ENCODE results near the gene CBX3. TPM values are rescaled to one million over a fixed set of nuclear protein-coding genes. Genes with fewer than 3 reads are reported as not detected.

The CBX3 gene
- total and polyA plus RNA-seq, 2 of the 13 experiments (the other 11 are each of a cell fraction or from before 2014, with no cell fraction given): 53.9 to 249 TPM

DNA sequence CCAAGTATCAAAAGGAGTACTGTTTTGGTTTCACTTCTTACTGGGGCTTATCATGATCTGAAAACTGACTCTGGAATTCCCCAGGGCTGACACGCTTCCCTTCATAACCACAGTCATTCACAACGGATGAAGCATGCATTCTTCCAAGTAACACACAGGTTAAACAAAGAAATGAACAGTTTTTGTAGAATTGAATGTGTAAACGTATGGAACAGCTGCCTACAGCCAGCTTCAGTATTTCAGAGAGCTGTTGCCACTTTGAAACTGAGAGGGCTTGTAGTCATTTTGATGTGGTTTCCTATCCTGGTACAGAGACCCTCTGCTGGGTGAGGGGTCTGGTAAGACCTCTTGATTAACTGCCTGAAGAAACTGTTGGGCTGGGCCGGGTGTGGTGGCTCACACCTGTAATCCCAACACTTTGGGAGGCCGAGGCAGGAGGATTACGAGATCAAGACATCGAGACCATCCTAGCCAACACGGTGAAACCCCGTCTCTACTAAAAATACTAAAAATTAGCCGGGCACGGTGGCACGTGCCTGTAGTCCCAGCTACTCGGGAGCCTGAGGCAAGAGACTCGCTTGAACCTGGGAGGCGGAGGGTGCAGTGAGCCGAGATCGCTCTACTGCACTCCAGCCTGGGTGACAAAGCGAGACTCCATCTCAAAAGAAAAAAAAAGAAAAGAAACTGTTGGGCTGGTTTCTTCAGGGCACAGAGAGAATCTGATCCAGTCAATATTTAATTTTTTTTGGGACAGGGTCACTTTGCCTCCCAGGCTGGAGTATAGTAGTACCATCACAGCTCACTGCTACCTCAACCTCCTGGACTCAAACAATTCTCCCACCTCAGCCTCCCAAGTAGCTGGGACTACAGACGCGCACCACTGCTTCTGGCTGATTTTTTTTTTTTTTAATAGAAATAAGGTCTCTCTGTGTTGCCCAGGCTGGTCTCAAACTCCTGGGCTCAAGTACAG is 44.8 kb upstream of the CBX3 start:
- no peak for ATAC-seq

DNA sequence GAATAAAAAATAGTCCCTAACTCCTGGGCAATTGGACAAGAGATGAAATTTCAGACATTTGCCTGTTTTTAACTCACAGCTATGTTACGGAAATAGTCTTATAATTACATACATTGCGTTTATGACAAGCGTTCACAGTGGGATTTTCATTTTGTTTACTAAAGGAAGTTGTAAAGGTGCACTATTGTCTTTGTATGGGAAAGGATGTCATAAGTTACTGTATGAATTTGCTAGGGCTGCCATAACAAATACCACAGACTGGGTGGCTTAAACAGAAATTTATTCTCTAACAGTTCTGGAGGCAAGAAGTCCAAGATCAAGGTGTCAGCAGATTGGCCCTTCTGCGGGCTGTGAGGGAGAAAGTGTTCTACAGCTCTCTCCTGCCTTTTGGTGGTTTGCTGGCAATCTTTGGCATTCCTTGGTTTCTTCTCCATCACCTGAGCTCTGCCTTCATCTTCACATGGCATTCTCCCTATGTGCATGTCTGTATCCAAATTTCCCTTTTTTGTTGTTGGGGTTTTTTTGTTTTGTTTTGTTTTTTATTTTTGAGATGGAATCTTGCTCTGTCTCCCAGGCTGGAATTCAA is 43.9 kb upstream of the CBX3 start:
- no TSS peak for BruUV-seq (replicated peaks)
- H3K4me3 ChIP-seq (replicated peaks in 1 of 3; ENCODE audit: insufficient read depth in 1 of 3, low read depth in 2 of 3, low read length in 3 of 3): no peak overlapping the region
- TF ChIP-seq, protein P1, sequence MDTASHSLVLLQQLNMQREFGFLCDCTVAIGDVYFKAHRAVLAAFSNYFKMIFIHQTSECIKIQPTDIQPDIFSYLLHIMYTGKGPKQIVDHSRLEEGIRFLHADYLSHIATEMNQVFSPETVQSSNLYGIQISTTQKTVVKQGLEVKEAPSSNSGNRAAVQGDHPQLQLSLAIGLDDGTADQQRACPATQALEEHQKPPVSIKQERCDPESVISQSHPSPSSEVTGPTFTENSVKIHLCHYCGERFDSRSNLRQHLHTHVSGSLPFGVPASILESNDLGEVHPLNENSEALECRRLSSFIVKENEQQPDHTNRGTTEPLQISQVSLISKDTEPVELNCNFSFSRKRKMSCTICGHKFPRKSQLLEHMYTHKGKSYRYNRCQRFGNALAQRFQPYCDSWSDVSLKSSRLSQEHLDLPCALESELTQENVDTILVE (CRISPR knock-in tag; IDR thresholded peaks at IDR 0.05): no peak
- no peak for TF ChIP-seq ZFP36L2 (CRISPR knock-in tag; IDR thresholded peaks at IDR 0.05)
- no peak for TF ChIP-seq MZF1 (CRISPR knock-in tag; IDR thresholded peaks at IDR 0.05; ENCODE audit: borderline replicate concordance)
- TF ChIP-seq HOXA9 (CRISPR knock-in tag; IDR thresholded peaks at IDR 0.05; ENCODE audit: borderline replicate concordance): no peak
- no peak for TF ChIP-seq KLF6 (CRISPR knock-in tag; IDR thresholded peaks at IDR 0.05)
- TF ChIP-seq FLYWCH1 (CRISPR knock-in tag; IDR thresholded peaks at IDR 0.05): no peak
- no peak for TF ChIP-seq ZNF335 (CRISPR knock-in tag; IDR thresholded peaks at IDR 0.05)
- no peak for TF ChIP-seq FOXK1 (CRISPR knock-in tag; IDR thresholded peaks at IDR 0.05; ENCODE audit: borderline replicate concordance, low read depth)
- TF ChIP-seq AGO2 (optimal IDR thresholded peaks at IDR 0.05; ENCODE audit: low read depth, low read length): no peak
- TF ChIP-seq, protein P2, sequence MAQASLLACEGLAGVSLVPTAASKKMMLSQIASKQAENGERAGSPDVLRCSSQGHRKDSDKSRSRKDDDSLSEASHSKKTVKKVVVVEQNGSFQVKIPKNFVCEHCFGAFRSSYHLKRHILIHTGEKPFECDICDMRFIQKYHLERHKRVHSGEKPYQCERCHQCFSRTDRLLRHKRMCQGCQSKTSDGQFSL (CRISPR knock-in tag; IDR thresholded peaks at IDR 0.05): no peak
- TF ChIP-seq ATF1 (CRISPR knock-in tag; IDR thresholded peaks at IDR 0.05): no peak
- no peak overlapping the region for H3K9ac ChIP-seq (ENCODE audit: insufficient read depth, low read depth, low read length)
- H2AFZ ChIP-seq (ENCODE audit: low read length): no peak overlapping the region
- no peaks in the 10 kb centered on the region for H3K9me3 ChIP-seq (ENCODE audit: low read length)
- ATAC-seq (no peak), DNase-seq (ENCODE audit: low spot score) (no peak), FAIRE-seq (no peak)
- ChIA-PET CTCF (ENCODE audit: low intra/inter-chr PET ratio, low total read pairs) (no interaction called here), POLR2A (interaction anchor here (2.2 kb wide), 1 partner anchor 31 kb away, joined by 5 read pairs; no protein-coding TSS in a partner anchor)
- no peaks in the 10 kb centered on the region for H4K20me1 ChIP-seq (ENCODE audit: insufficient read depth, low read length)
- H3K4me2 ChIP-seq (ENCODE audit: low read depth, low read length): no peak overlapping the region
- H3K4me1 ChIP-seq (ENCODE audit: insufficient read depth, low read length): peaks cover 70% of the 10 kb centered on the region
- no peaks in the 10 kb centered on the region for H3K36me3 ChIP-seq (replicated peaks in 1 of 2; ENCODE audit: control insufficient read depth in 1 of 2, insufficient read depth in 2 of 2, low read length in 2 of 2)
- in situ Hi-C loops (cut with HindIII; ENCODE audit: extremely low pct_ligation_motif_present, low pct_unique_long_range_greater_than_20kb): no loop called here
- WGBS (ENCODE audit: low lambda C conversion rate): 91% methylated on average over 4 of the region's 4 CpGs
- intact Hi-C loops (cut with micrococcal nuclease; ENCODE audit: unreplicated experiment): loop anchor here (5.0 to 10.0 kb wide), 2 partner anchors 63 to 205 kb away; no protein-coding TSS in a partner anchor
- H3K27me3 ChIP-seq (ENCODE audit: control insufficient read depth in 1 of 2, insufficient read depth in 2 of 2, low read length in 2 of 2): no peaks in the 10 kb centered on the region; a peak in 2 of 5 replicates
- H3K27ac ChIP-seq (ENCODE audit: extremely low read length, insufficient read depth, low read length): no peak overlapping the region
- H3K79me2 ChIP-seq (ENCODE audit: insufficient read depth, low read length): peaks cover 8% of the 10 kb centered on the region

More for the DNA sequence above, 44.8 kb upstream of the CBX3 start:
- no peak overlapping the region for H3K27ac ChIP-seq (ENCODE audit: extremely low read length, insufficient read depth, low read length)
- POLR2A ChIA-PET: interaction anchor here (1.4 to 2.2 kb wide), 3 partner anchors 31 to 43 kb away, joined by 5 to 12 read pairs (median 5); no protein-coding TSS in a partner anchor
- in situ Hi-C loops (cut with HindIII; ENCODE audit: extremely low pct_ligation_motif_present, low pct_unique_long_range_greater_than_20kb): no loop called here
- no peaks in the 10 kb centered on the region for H3K9me3 ChIP-seq (ENCODE audit: low read length)
- H3K27me3 ChIP-seq (ENCODE audit: control insufficient read depth in 1 of 2, insufficient read depth in 2 of 2, low read length in 2 of 2): no peaks in the 10 kb centered on the region; a peak in 2 of 5 replicates
- DNase-seq (ENCODE audit: low spot score) (peak; percentile 81), FAIRE-seq (no peak)
- CTCF ChIA-PET (ENCODE audit: low intra/inter-chr PET ratio, low total read pairs): no interaction called here
- 83% methylated on average over 20 of the region's 20 CpGs for WGBS (ENCODE audit: low lambda C conversion rate)
- no peak overlapping the region for H3K4me3 ChIP-seq (replicated peaks in 1 of 3; ENCODE audit: insufficient read depth in 1 of 3, low read depth in 2 of 3, low read length in 3 of 3)
- H3K36me3 ChIP-seq (replicated peaks in 1 of 2; ENCODE audit: control insufficient read depth in 1 of 2, insufficient read depth in 2 of 2, low read length in 2 of 2): no peaks in the 10 kb centered on the region
- TF ChIP-seq AKAP8 (CRISPR knock-in tag; IDR thresholded peaks at IDR 0.05): no peak
- no peak for TF ChIP-seq ZNF556 (CRISPR knock-in tag; IDR thresholded peaks at IDR 0.05; ENCODE audit: borderline replicate concordance)
- TF ChIP-seq SP2 (CRISPR knock-in tag; IDR thresholded peaks at IDR 0.05): no peak
- TF ChIP-seq ZNF768 (CRISPR knock-in tag; IDR thresholded peaks at IDR 0.05): no peak
- TF ChIP-seq RELA (CRISPR knock-in tag; IDR thresholded peaks at IDR 0.05): 0 out of 2 replicates have a peak, but pooled peaks have one; percentile 61
- BruUV-seq (replicated peaks): no TSS peak
- H3K4me2 ChIP-seq (ENCODE audit: low read depth, low read length): peak overlapping the region; percentile 18; the same call in 1 of the 2 replicates
- no peak overlapping the region for H3K9ac ChIP-seq (ENCODE audit: insufficient read depth, low read depth, low read length)
- H2AFZ ChIP-seq (ENCODE audit: low read length): no peak overlapping the region
- no peaks in the 10 kb centered on the region for H4K20me1 ChIP-seq (ENCODE audit: insufficient read depth, low read length)
- intact Hi-C loops (cut with micrococcal nuclease; ENCODE audit: unreplicated experiment): loop anchor here (5.0 to 10.0 kb wide), 2 partner anchors 62 to 204 kb away; no protein-coding TSS in a partner anchor
- H3K4me1 ChIP-seq (ENCODE audit: insufficient read depth, low read length): peaks cover 71% of the 10 kb centered on the region
- peaks cover 8% of the 10 kb centered on the region for H3K79me2 ChIP-seq (ENCODE audit: insufficient read depth, low read length)

Data from HepG2 (cell line).